ENCODE data around the gene PTTG1IP.

The PTTG1IP gene

DNA sequence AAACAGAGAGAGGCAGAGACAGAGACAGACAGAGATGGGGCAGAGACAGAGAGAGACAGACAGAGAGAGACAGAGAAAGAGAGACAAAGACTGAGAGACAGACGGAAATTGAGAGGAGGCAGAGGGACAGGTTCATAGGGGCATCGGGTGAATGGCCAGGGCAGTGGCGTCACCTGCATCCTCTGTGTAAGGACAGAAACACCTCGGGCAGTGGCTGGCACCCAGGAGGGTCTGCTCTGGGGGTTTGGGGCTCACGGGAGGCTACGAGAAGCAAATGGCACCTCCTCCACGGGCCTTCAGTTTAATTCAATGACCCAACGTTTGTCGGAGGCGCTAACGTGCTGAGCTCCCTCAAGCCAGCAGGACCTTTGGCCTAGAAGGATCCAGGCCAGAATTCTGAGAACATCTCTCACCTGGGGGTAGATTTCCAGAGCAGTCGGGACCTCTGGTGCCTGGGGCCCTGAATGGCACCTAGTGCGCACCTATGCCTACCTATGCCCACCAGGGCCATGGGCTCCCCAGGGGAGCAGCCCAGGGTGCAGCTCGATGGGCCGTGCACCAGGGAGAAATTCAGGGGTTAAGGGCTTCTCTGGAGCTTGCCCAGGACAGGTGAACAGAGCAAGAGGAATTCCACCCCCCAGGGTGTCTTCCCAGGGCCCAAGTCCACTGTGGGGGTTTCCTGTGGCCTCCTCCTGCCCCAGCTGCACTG lies 20.6 kb upstream of the PTTG1IP start:
- no peak overlapping the region for H3K9ac ChIP-seq (ENCODE audit: low read length)
- no peak overlapping the region for H2BK12ac ChIP-seq (ENCODE audit: low read length)
- no peak overlapping the region for H4K8ac ChIP-seq (ENCODE audit: low read depth, low read length)
- H2AK5ac ChIP-seq (ENCODE audit: low read length) = no peak overlapping the region
- no peak overlapping the region for H3K27ac ChIP-seq (ENCODE audit: low read depth, low read length)
- no peaks in the 10 kb centered on the region for H3K4me1 ChIP-seq (ENCODE audit: control insufficient read depth in 1 of 2, insufficient read depth in 2 of 2, low read length in 2 of 2)
- H3K4me3 ChIP-seq (ENCODE audit: low read depth, low read length) = no peak overlapping the region
- H3K14ac ChIP-seq (ENCODE audit: low read length) = no peak overlapping the region
- H3K79me1 ChIP-seq (ENCODE audit: low read length) = no peaks in the 10 kb centered on the region
- H3K27me3 ChIP-seq (ENCODE audit: insufficient read depth, low read length) = no peaks in the 10 kb centered on the region
- H2AFZ ChIP-seq (ENCODE audit: insufficient read depth, low read length, poor library complexity) = no peak overlapping the region
- no peak for DNase-seq
- no peak overlapping the region for H4K12ac ChIP-seq (ENCODE audit: low read depth, low read length)
- no peak overlapping the region for H3K4ac ChIP-seq (ENCODE audit: low read depth, low read length)
- H4K91ac ChIP-seq (ENCODE audit: low read depth, low read length) = no peak overlapping the region
- H3K4me2 ChIP-seq (ENCODE audit: low read length) = no peak overlapping the region
- H3K79me2 ChIP-seq (ENCODE audit: control insufficient read depth, insufficient read depth, low read length, poor library complexity) = no peaks in the 10 kb centered on the region
- H3K18ac ChIP-seq (ENCODE audit: low read length) = no peak overlapping the region
- no peaks in the 10 kb centered on the region for H3K36me3 ChIP-seq (ENCODE audit: control insufficient read depth in 1 of 2, insufficient read depth in 2 of 2, low read length in 2 of 2)
- H3K9me3 ChIP-seq (ENCODE audit: insufficient read depth, low read depth, low read length) = peaks cover 4% of the 10 kb centered on the region
- H2BK120ac ChIP-seq (ENCODE audit: insufficient read depth, low read length, poor library complexity) = no peak overlapping the region
- H2BK5ac ChIP-seq (ENCODE audit: low read depth, low read length, poor library complexity) = no peak overlapping the region
- H3K23ac ChIP-seq (ENCODE audit: low read length) = no peak overlapping the region
- no CpG with 5 or more reads among the region's 15 CpGs for WGBS (ENCODE audit: extremely low coverage, insufficient coverage, insufficient read length)

DNA sequence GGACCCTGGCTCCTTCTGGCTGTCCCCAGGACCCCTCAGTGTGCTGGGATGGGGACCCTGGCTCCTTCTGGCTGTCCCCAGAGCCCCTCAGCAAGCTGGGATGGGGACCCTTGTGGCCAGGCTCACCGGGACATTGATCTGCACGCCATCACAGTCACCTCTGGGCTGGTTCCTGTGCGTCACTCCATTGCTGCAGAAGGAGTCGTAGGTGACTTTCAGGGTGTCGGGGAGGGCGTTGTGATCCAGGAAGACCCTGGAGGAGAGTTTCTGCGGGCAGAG lies 19.7 kb upstream of the PTTG1IP start:
- Histone ChIP-seq H2BK5ac (ENCODE audit: low read depth, low read length, poor library complexity) (no peak overlapping the region), H3K79me2 (ENCODE audit: control insufficient read depth, insufficient read depth, low read length, poor library complexity) (no peaks in the 10 kb centered on the region), H3K4me3 (ENCODE audit: low read depth, low read length) (no peak overlapping the region), H3K4ac (ENCODE audit: low read depth, low read length) (no peak overlapping the region), H3K4me1 (ENCODE audit: control insufficient read depth in 1 of 2, insufficient read depth in 2 of 2, low read length in 2 of 2) (no peaks in the 10 kb centered on the region), H3K79me1 (ENCODE audit: low read length) (no peaks in the 10 kb centered on the region), H3K36me3 (ENCODE audit: control insufficient read depth in 1 of 2, insufficient read depth in 2 of 2, low read length in 2 of 2) (no peaks in the 10 kb centered on the region), H3K23ac (ENCODE audit: low read length) (no peak overlapping the region), H2AFZ (ENCODE audit: insufficient read depth, low read length, poor library complexity) (no peak overlapping the region), H3K9ac (ENCODE audit: low read length) (no peak overlapping the region), H4K8ac (ENCODE audit: low read depth, low read length) (no peak overlapping the region), H3K27ac (ENCODE audit: low read depth, low read length) (no peak overlapping the region), H2BK12ac (ENCODE audit: low read length) (no peak overlapping the region), H3K9me3 (ENCODE audit: insufficient read depth, low read depth, low read length) (peaks cover 4% of the 10 kb centered on the region), H4K12ac (ENCODE audit: low read depth, low read length) (no peak overlapping the region), H2BK120ac (ENCODE audit: insufficient read depth, low read length, poor library complexity) (no peak overlapping the region), H2AK5ac (ENCODE audit: low read length) (no peak overlapping the region), H4K91ac (ENCODE audit: low read depth, low read length) (no peak overlapping the region), H3K4me2 (ENCODE audit: low read length) (no peak overlapping the region), H3K14ac (ENCODE audit: low read length) (no peak overlapping the region), H3K27me3 (ENCODE audit: insufficient read depth, low read length) (no peaks in the 10 kb centered on the region), H3K18ac (ENCODE audit: low read length) (no peak overlapping the region)
- no peak for DNase-seq
- no CpG with 5 or more reads among the region's 7 CpGs for WGBS (ENCODE audit: extremely low coverage, insufficient coverage, insufficient read length)

DNA sequence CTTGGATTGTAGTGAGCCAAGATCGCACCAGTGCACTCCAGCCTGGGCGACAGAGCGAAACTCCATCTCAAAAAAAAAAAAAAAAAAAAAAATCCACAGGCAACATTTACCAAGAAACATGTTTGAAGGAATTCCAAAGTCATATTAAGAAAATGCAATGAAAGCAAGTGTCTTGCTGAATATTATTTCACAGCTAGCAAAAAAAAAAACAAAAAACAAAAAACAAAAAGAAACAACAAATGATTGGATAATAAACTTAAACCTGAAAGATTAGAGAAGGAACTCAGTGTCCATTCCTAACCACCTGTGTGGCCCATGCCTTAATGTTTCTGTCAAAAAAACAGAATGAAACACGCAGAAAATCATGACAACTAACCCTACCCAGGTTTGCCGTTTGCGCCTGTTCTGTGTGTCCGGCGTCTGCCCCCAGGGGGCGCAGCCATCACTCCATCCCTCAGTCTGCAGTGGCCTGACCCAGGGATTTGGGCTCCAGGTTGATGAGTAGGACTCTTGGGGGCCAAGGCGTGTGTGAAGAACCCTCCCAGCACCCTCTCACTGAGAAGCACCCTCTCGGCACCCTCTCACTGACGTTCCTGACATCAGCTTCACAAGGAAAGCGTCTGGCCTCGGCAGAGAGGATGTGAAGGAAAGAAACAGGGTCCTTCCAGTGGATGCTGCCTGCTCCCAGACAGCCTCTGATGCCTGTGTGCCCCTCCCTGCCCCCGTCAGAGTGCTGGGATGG lies 19.2 kb upstream of the PTTG1IP start:
- H2BK5ac ChIP-seq (ENCODE audit: low read depth, low read length, poor library complexity) = no peak overlapping the region
- no peak overlapping the region for H3K14ac ChIP-seq (ENCODE audit: low read length)
- H3K27ac ChIP-seq (ENCODE audit: low read depth, low read length) = no peak overlapping the region
- no peak overlapping the region for H3K23ac ChIP-seq (ENCODE audit: low read length)
- no peak overlapping the region for H4K91ac ChIP-seq (ENCODE audit: low read depth, low read length)
- no CpG with 5 or more reads among the region's 15 CpGs for WGBS (ENCODE audit: extremely low coverage, insufficient coverage, insufficient read length)
- H3K4ac ChIP-seq (ENCODE audit: low read depth, low read length) = no peak overlapping the region
- peak in 1 of 2 donors; percentile 66 for DNase-seq
- H2BK12ac ChIP-seq (ENCODE audit: low read length) = no peak overlapping the region
- no peak overlapping the region for H3K4me3 ChIP-seq (ENCODE audit: low read depth, low read length)
- no peaks in the 10 kb centered on the region for H3K4me1 ChIP-seq (ENCODE audit: control insufficient read depth in 1 of 2, insufficient read depth in 2 of 2, low read length in 2 of 2)
- H3K9me3 ChIP-seq (ENCODE audit: insufficient read depth, low read depth, low read length) = peaks cover 4% of the 10 kb centered on the region
- no peak overlapping the region for H3K9ac ChIP-seq (ENCODE audit: low read length)
- H3K79me1 ChIP-seq (ENCODE audit: low read length) = no peaks in the 10 kb centered on the region
- H3K36me3 ChIP-seq (ENCODE audit: control insufficient read depth in 1 of 2, insufficient read depth in 2 of 2, low read length in 2 of 2) = no peaks in the 10 kb centered on the region
- H3K18ac ChIP-seq (ENCODE audit: low read length) = no peak overlapping the region
- no peak overlapping the region for H2BK120ac ChIP-seq (ENCODE audit: insufficient read depth, low read length, poor library complexity)
- no peaks in the 10 kb centered on the region for H3K27me3 ChIP-seq (ENCODE audit: insufficient read depth, low read length)
- H4K12ac ChIP-seq (ENCODE audit: low read depth, low read length) = no peak overlapping the region
- H4K8ac ChIP-seq (ENCODE audit: low read depth, low read length) = no peak overlapping the region
- no peak overlapping the region for H3K4me2 ChIP-seq (ENCODE audit: low read length)
- H3K79me2 ChIP-seq (ENCODE audit: control insufficient read depth, insufficient read depth, low read length, poor library complexity) = no peaks in the 10 kb centered on the region
- no peak overlapping the region for H2AFZ ChIP-seq (ENCODE audit: insufficient read depth, low read length, poor library complexity)
- H2AK5ac ChIP-seq (ENCODE audit: low read length) = no peak overlapping the region

DNA sequence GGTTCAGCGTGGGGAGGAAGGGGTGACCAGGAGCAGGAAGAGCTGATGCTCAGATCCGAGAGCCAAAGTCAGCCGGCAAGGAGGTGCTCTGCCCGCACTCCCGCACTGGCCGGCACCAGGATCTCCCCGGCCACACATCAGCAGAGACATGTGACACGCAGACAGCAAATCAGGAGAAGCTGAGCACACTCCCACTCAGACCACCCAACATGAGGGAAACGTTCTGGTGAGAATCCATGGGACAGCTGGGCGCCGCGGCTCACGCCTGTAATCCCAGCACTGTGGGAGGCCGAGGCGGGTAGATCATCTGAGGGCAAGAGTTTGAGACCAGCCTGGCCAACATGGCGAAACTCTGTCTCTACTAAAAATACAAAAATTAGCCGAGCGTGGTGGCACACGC lies 18.6 kb upstream of the PTTG1IP start:
- Histone ChIP-seq H3K36me3 (ENCODE audit: control insufficient read depth in 1 of 2, insufficient read depth in 2 of 2, low read length in 2 of 2) (no peaks in the 10 kb centered on the region), H4K12ac (ENCODE audit: low read depth, low read length) (no peak overlapping the region), H3K4me1 (ENCODE audit: control insufficient read depth in 1 of 2, insufficient read depth in 2 of 2, low read length in 2 of 2) (no peaks in the 10 kb centered on the region), H3K9ac (ENCODE audit: low read length) (no peak overlapping the region), H3K4ac (ENCODE audit: low read depth, low read length) (no peak overlapping the region), H3K4me3 (ENCODE audit: low read depth, low read length) (no peak overlapping the region), H2BK5ac (ENCODE audit: low read depth, low read length, poor library complexity) (no peak overlapping the region), H2AFZ (ENCODE audit: insufficient read depth, low read length, poor library complexity) (no peak overlapping the region), H4K91ac (ENCODE audit: low read depth, low read length) (no peak overlapping the region), H3K79me2 (ENCODE audit: control insufficient read depth, insufficient read depth, low read length, poor library complexity) (no peaks in the 10 kb centered on the region), H2BK12ac (ENCODE audit: low read length) (no peak overlapping the region), H3K9me3 (ENCODE audit: insufficient read depth, low read depth, low read length) (peaks cover 6% of the 10 kb centered on the region), H3K27me3 (ENCODE audit: insufficient read depth, low read length) (no peaks in the 10 kb centered on the region), H3K4me2 (ENCODE audit: low read length) (no peak overlapping the region), H3K14ac (ENCODE audit: low read length) (no peak overlapping the region), H4K8ac (ENCODE audit: low read depth, low read length) (no peak overlapping the region), H2AK5ac (ENCODE audit: low read length) (no peak overlapping the region), H3K18ac (ENCODE audit: low read length) (no peak overlapping the region), H3K23ac (ENCODE audit: low read length) (no peak overlapping the region), H3K27ac (ENCODE audit: low read depth, low read length) (no peak overlapping the region), H3K79me1 (ENCODE audit: low read length) (no peaks in the 10 kb centered on the region), H2BK120ac (ENCODE audit: insufficient read depth, low read length, poor library complexity) (no peak overlapping the region)
- DNase-seq = no peak
- WGBS (ENCODE audit: extremely low coverage, insufficient coverage, insufficient read length) = no CpG with 5 or more reads among the region's 19 CpGs

All from trophoblast cell (in vitro differentiated cells and primary cell).